H9 (cell line): Measurements from ENCODE around the gene HBZ. TPM values are rescaled to one million over a fixed set of nuclear protein-coding genes. Genes with fewer than 3 reads are reported as not detected.
A peak's percentile ranks its signal among the peaks of the same experiment; 100 is the strongest.

ENCODE experiments used
- DNase-seq: peaks from one replicate; pipeline ENCODE4 v3.0.0-alpha.2; 2017
- H2AFZ ChIP-seq: one replicate; pipeline ENCODE4 v1.6.1; 2013; ENCODE audit warnings: mild to moderate bottlenecking, low read length, control low read depth, moderate library complexity
- H2AK5ac ChIP-seq: 2 replicates; pipeline ENCODE4 v1.6.1; 2013; ENCODE audit warnings: low read length, control low read depth, mixed read lengths; ENCODE audit not compliant: insufficient read length
- H2BK120ac ChIP-seq: one replicate; pipeline ENCODE4 v1.6.1; 2013; ENCODE audit warnings: low read depth, mild to moderate bottlenecking, low read length, control low read depth, inconsistent platforms; ENCODE audit not compliant: poor library complexity, severe bottlenecking
- H2BK12ac ChIP-seq: 2 replicates; pipeline ENCODE4 v1.6.1; 2013; ENCODE audit warnings: low read length, control low read depth, mixed read lengths, low read depth; ENCODE audit not compliant: insufficient read length
- H2BK15ac ChIP-seq: 2 replicates; pipeline ENCODE4 v1.6.1; 2013; ENCODE audit warnings: low read depth, low read length, control low read depth
- H2BK20ac ChIP-seq: one replicate; pipeline ENCODE4 v1.6.1; 2013; ENCODE audit warnings: low read depth, mild to moderate bottlenecking, low read length, control low read depth, inconsistent platforms; ENCODE audit not compliant: poor library complexity, severe bottlenecking
- H2BK5ac ChIP-seq: 2 replicates; pipeline ENCODE4 v1.6.1; 2013; ENCODE audit warnings: low read length, control low read depth, mixed read lengths; ENCODE audit not compliant: insufficient read length
- H3K14ac ChIP-seq: 2 replicates; pipeline ENCODE4 v1.6.1; 2013; ENCODE audit warnings: low read length, control low read depth; ENCODE audit not compliant: insufficient read depth
- H3K18ac ChIP-seq: 2 replicates; pipeline ENCODE4 v1.6.1; 2013; ENCODE audit warnings: low read depth, mild to moderate bottlenecking, mixed read lengths, low read length, control low read depth; ENCODE audit not compliant: insufficient read length
- H3K23ac ChIP-seq: 2 replicates; pipeline ENCODE4 v1.6.1; 2013; ENCODE audit warnings: low read length, control low read depth, mixed read lengths, low read depth; ENCODE audit not compliant: insufficient read length
- H3K23me2 ChIP-seq: 2 replicates; pipeline ENCODE4 v1.6.1; 2013; ENCODE audit warnings: low read depth, mild to moderate bottlenecking, mixed read lengths, low read length, control low read depth; ENCODE audit not compliant: insufficient read length, poor library complexity, severe bottlenecking
- H3K27ac ChIP-seq: 2 replicates; pipeline ENCODE4 v1.5.1; 2013; ENCODE audit warnings: low read length, control low read depth, mixed read lengths, low read depth; ENCODE audit not compliant: insufficient read length
- H3K27me3 ChIP-seq: 2 replicates; pipeline ENCODE4 v1.6.1; 2013; ENCODE audit warnings: low read length, control low read depth, inconsistent platforms; ENCODE audit not compliant: insufficient read depth
- H3K4ac ChIP-seq: 2 replicates; pipeline ENCODE4 v1.6.1; 2013; ENCODE audit warnings: low read depth, mild to moderate bottlenecking, control low read depth, inconsistent platforms, low read length, moderate library complexity
- H3K4me1 ChIP-seq: 2 replicates; pipeline ENCODE4 v1.6.1; 2013; ENCODE audit warnings: low read length, control low read depth, inconsistent platforms; ENCODE audit not compliant: insufficient read depth
- H3K4me2 ChIP-seq: 2 replicates; pipeline ENCODE4 v1.6.1; 2013; ENCODE audit warnings: low read length, control low read depth, mixed read lengths; ENCODE audit not compliant: insufficient read length, insufficient read depth
- H3K56ac ChIP-seq: 2 replicates; pipeline ENCODE4 v1.6.1; 2013; ENCODE audit warnings: low read depth, mild to moderate bottlenecking, mixed read lengths, low read length, control low read depth; ENCODE audit not compliant: insufficient read length
- H3K79me1 ChIP-seq: 2 replicates; pipeline ENCODE4 v1.6.1; 2013; ENCODE audit warnings: low read depth, mild to moderate bottlenecking, moderate library complexity, low read length, control low read depth, inconsistent platforms; ENCODE audit not compliant: insufficient read depth, poor library complexity, severe bottlenecking
- H3K79me2 ChIP-seq: 2 replicates; pipeline ENCODE4 v1.6.1; 2013; ENCODE audit warnings: low read length, control low read depth, inconsistent platforms; ENCODE audit not compliant: insufficient read depth
- H3K9ac ChIP-seq: 2 replicates; pipeline ENCODE4 v1.6.1; 2013; ENCODE audit warnings: low read length, control low read depth, mixed read lengths; ENCODE audit not compliant: insufficient read length; ENCODE audit errors: extremely low read depth
- H3K9me3 ChIP-seq: one replicate; pipeline ENCODE4 v1.6.1; 2013; ENCODE audit warnings: low read depth, low read length, inconsistent platforms; ENCODE audit not compliant: control insufficient read depth
- H3T11ph ChIP-seq: one replicate; pipeline ENCODE4 v1.6.1; 2013; ENCODE audit warnings: mild to moderate bottlenecking, low read length, control low read depth, inconsistent platforms
- H4K20me1 ChIP-seq: one replicate; pipeline ENCODE4 v1.6.1; 2013; ENCODE audit not compliant: control insufficient read depth, insufficient read length, insufficient read depth
- H4K5ac ChIP-seq: 2 replicates; pipeline ENCODE4 v1.6.1; 2013; ENCODE audit warnings: low read depth, mild to moderate bottlenecking, mixed read lengths, low read length, control low read depth; ENCODE audit not compliant: insufficient read length
- H4K8ac ChIP-seq: replicated peaks from 2 replicates; pipeline ENCODE4 v1.6.1; 2013; ENCODE audit warnings: low read length, control low read depth, mixed read lengths, low read depth; ENCODE audit not compliant: insufficient read length
- H4K91ac ChIP-seq: 2 replicates; pipeline ENCODE4 v1.6.1; 2013; ENCODE audit warnings: low read depth, mild to moderate bottlenecking, moderate library complexity, mixed read lengths, low read length, control low read depth; ENCODE audit not compliant: insufficient read length
- H3K27ac Mint-ChIP-seq, 3 experiments: 2 replicates in 2 of 3; 3 replicates in 1 of 3; pipeline ENCODE4 v1.8.0; 2020 to 2021; ENCODE audit warnings: mixed read lengths in 3 of 3, mild to moderate bottlenecking in 1 of 3, moderate library complexity in 1 of 3
- H3K27me3 Mint-ChIP-seq: 2 replicates; pipeline ENCODE4 v1.8.0; 2021; ENCODE audit warnings: low read depth, mild to moderate bottlenecking, moderate library complexity, mixed read lengths
- H3K36me3 Mint-ChIP-seq, 3 experiments: 2 replicates in 2 of 3; 3 replicates in 1 of 3; pipeline ENCODE4 v1.8.0; 2020 to 2021; ENCODE audit warnings: low read depth in 3 of 3, mixed read lengths in 3 of 3; ENCODE audit not compliant: insufficient read depth in 1 of 3
- H3K4me1 Mint-ChIP-seq, 2 experiments: 2 replicates each; pipeline ENCODE4 v1.8.0; 2020; ENCODE audit warnings: mixed read lengths in 2 of 2
- H3K4me3 Mint-ChIP-seq, 2 experiments: 2 replicates in 1 of 2; 3 replicates in 1 of 2; pipeline ENCODE4 v1.8.0; 2020 to 2021; ENCODE audit warnings: mild to moderate bottlenecking in 2 of 2, mixed read lengths in 2 of 2, moderate library complexity in 1 of 2
- H3K9me3 Mint-ChIP-seq, 2 experiments: 2 replicates in 1 of 2; 3 replicates in 1 of 2; pipeline ENCODE4 v1.8.0; 2020; ENCODE audit warnings: mild to moderate bottlenecking in 2 of 2, mixed read lengths in 2 of 2, moderate library complexity in 1 of 2
- WGBS: extraction: QIAGEN DNeasy Blood & Tissue Kit; methylation state at CpG from one replicate; pipeline ENCODE4 v1.1.7; 2013; ENCODE audit warnings: missing lambda C conversion rate, low lambda C conversion rate, mixed read lengths; ENCODE audit not compliant: insufficient read length; ENCODE audit errors: extremely low coverage; 5-methylcytosine and 5-hydroxymethylcytosine counted together
- total RNA-seq: library from RNA; stranded (reverse); gene quantifications from 2 replicates; pipeline ENCODE4 v1.2.1, GENCODE V29; 2021
- TF ChIP-seq, protein P1 (sequence below): fragments of 200-600 bp; sonication (generic); conservative IDR thresholded peaks from 3 replicates; pipeline ENCODE4 v1.8.0; 2021; ENCODE audit warnings: antibody characterized with exemption, mild to moderate bottlenecking

The HBZ gene
- total RNA-seq, 1 experiment from 2014 or later: not detected

DNA sequence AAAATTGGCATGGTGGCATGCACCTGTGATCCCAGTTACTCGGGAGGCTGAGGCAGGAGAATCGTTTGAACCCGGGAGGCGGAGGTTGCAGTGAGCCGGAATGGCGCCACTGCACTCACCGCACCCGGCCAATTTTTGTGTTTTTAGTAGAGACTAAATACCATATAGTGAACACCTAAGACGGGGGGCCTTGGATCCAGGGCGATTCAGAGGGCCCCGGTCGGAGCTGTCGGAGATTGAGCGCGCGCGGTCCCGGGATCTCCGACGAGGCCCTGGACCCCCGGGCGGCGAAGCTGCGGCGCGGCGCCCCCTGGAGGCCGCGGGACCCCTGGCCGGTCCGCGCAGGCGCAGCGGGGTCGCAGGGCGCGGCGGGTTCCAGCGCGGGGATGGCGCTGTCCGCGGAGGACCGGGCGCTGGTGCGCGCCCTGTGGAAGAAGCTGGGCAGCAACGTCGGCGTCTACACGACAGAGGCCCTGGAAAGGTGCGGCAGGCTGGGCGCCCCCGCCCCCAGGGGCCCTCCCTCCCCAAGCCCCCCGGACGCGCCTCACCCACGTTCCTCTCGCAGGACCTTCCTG is 27.7 kb downstream of the HBZ start, which contains the start of gene HBQ1:
HBQ1 (plus strand) TSS at position 359 of the 575 bp plus-strand sequence; CDS start at position 387, 28 bp downstream.
- Histone ChIP-seq H4K5ac (no peak within 1 kb of the TSS), H3K4me2 (peak within 1 kb of the TSS; percentile 35)
- H3K4me3 Mint-ChIP-seq: peak within 1 kb of the TSS; percentile 52 to 72

More for the DNA sequence above, 27.7 kb downstream of the HBZ start, which contains the start of gene HBQ1:
- DNase-seq: peak; percentile 57
- H3K9ac ChIP-seq: no peak within 1 kb of the TSS
- no peak within 1 kb of the TSS for H2BK5ac ChIP-seq
- H2BK120ac ChIP-seq: no peak within 1 kb of the TSS
- no peak within 1 kb of the TSS for H3K18ac ChIP-seq
- H2AFZ ChIP-seq: no peak within 1 kb of the TSS
- Mint-ChIP-seq H3K27me3 (peaks cover 44% of the 10 kb centered on the region), H3K9me3 (no peaks in the 10 kb centered on the region), H3K27ac (no peak within 1 kb of the TSS), H3K4me1 (peaks cover 4 to 7% of the 10 kb centered on the region in 2 experiments; a peak in 1 of 4 replicates), H3K36me3 (peaks cover 2 to 10% (median 3%) of the 10 kb centered on the region in 3 experiments; a peak in 6 of 7 replicates)
- H3K56ac ChIP-seq: no peak within 1 kb of the TSS
- no peak within 1 kb of the TSS for H4K8ac ChIP-seq
- TF ChIP-seq, protein P1, sequence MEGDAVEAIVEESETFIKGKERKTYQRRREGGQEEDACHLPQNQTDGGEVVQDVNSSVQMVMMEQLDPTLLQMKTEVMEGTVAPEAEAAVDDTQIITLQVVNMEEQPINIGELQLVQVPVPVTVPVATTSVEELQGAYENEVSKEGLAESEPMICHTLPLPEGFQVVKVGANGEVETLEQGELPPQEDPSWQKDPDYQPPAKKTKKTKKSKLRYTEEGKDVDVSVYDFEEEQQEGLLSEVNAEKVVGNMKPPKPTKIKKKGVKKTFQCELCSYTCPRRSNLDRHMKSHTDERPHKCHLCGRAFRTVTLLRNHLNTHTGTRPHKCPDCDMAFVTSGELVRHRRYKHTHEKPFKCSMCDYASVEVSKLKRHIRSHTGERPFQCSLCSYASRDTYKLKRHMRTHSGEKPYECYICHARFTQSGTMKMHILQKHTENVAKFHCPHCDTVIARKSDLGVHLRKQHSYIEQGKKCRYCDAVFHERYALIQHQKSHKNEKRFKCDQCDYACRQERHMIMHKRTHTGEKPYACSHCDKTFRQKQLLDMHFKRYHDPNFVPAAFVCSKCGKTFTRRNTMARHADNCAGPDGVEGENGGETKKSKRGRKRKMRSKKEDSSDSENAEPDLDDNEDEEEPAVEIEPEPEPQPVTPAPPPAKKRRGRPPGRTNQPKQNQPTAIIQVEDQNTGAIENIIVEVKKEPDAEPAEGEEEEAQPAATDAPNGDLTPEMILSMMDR: peak; percentile 68
- no peak within 1 kb of the TSS for H4K91ac ChIP-seq
- no CpG with 5 or more reads among the region's 59 CpGs for WGBS
- H3K14ac ChIP-seq: peak within 1 kb of the TSS; percentile 25; the same call in 1 of the 2 replicates
- H2BK15ac ChIP-seq: no peak within 1 kb of the TSS
- H3K23me2 ChIP-seq: peaks cover 5% of the 10 kb centered on the region
- H2BK20ac ChIP-seq: no peak within 1 kb of the TSS
- H3K79me1 ChIP-seq: no peaks in the 10 kb centered on the region
- H3K79me2 ChIP-seq: no peaks in the 10 kb centered on the region
- no peak within 1 kb of the TSS for H2BK12ac ChIP-seq
- no peak within 1 kb of the TSS for H2AK5ac ChIP-seq
- H3K4me1 ChIP-seq: no peaks in the 10 kb centered on the region
- no peak within 1 kb of the TSS for H3K4ac ChIP-seq
- H3K27me3 ChIP-seq: peaks cover 34% of the 10 kb centered on the region
- no peak within 1 kb of the TSS for H3K23ac ChIP-seq
- no peaks in the 10 kb centered on the region for H4K20me1 ChIP-seq
- no peaks in the 10 kb centered on the region for H3K9me3 ChIP-seq
- H3K27ac ChIP-seq: no peak within 1 kb of the TSS
- no peak within 1 kb of the TSS for H3T11ph ChIP-seq
